K562 (cell line): Measurements from ENCODE around the gene CAPZA1. TPM values are rescaled to one million over a fixed set of nuclear protein-coding genes. Genes with fewer than 3 reads are reported as not detected.

Experiments
- E4F1 ChIP-seq: fragments of 250-450 bp; sonication (Bioruptor Pico); IDR thresholded peaks from 2 replicates; pipeline ENCODE4 v1.5.0; 2021; ENCODE audit warnings: mild to moderate bottlenecking, borderline replicate concordance
- FOXA1 ChIP-seq: fragments of 450-650 bp; IDR thresholded peaks from 2 replicates; pipeline ENCODE4 v1.6.1; 2016; ENCODE audit warnings: mild to moderate bottlenecking, borderline replicate concordance
- FOXA3 ChIP-seq, 2 experiments: fragments of 450-650 bp in 1 of 2; sonication (generic) in 1 of 2; formaldehyde crosslinking; IDR thresholded peaks in 1 of 2; conservative IDR thresholded peaks in 1 of 2; 2 replicates each; pipeline versions ENCODE4 v1.4.0 to v1.8.0; 2020 to 2022; ENCODE audit warnings: mild to moderate bottlenecking in 2 of 2, missing genetic modification reagents in 1 of 2
- ILK ChIP-seq: fragments of 450-650 bp; IDR thresholded peaks from 2 replicates; pipeline ENCODE4 v1.6.1; 2016; ENCODE audit warnings: missing genetic modification characterization, low read depth, mild to moderate bottlenecking, missing compliant biosample characterization, moderate library complexity, borderline replicate concordance
- JUNB ChIP-seq: fragments of 450-650 bp; formaldehyde crosslinking; conservative IDR thresholded peaks from 2 replicates; pipeline ENCODE4 v1.4.0; 2020; ENCODE audit warnings: mild to moderate bottlenecking
- MTA2 ChIP-seq: fragments of 450-650 bp; IDR thresholded peaks from 2 replicates; pipeline ENCODE4 v1.6.1; 2016; ENCODE audit warnings: low read depth
- RBM34 ChIP-seq: fragments of 200-400 bp; formaldehyde crosslinking; IDR thresholded peaks from 2 replicates; pipeline ENCODE4 v1.6.1; 2018; ENCODE audit warnings: low read length, borderline replicate concordance; ENCODE audit not compliant: insufficient read depth
- SP1 ChIP-seq: sonication (generic); formaldehyde crosslinking; IDR thresholded peaks from 2 replicates; pipeline ENCODE4 v1.8.1; 2022; ENCODE audit warnings: mild to moderate bottlenecking, missing genetic modification reagents
- SREBF1 ChIP-seq: fragments of 150-350 bp; IDR thresholded peaks from 2 replicates; pipeline ENCODE4 v1.6.1; 2014; ENCODE audit warnings: antibody characterized with exemption, low read depth, low read length, borderline replicate concordance
- TEAD4 ChIP-seq, 2 experiments: sonication (generic) in 1 of 2; formaldehyde crosslinking in 1 of 2; IDR thresholded peaks; 2 replicates each; pipeline versions ENCODE4 v1.6.1 to v1.8.0; 2012 to 2022; ENCODE audit warnings: borderline replicate concordance in 1 of 2, inconsistent platforms in 1 of 2, low read length in 1 of 2, mild to moderate bottlenecking in 1 of 2, missing genetic modification reagents in 1 of 2
- U2AF1 ChIP-seq: fragments of 200-400 bp; formaldehyde crosslinking; optimal IDR thresholded peaks from 2 replicates; pipeline ENCODE3; 2017; ENCODE audit warnings: mild to moderate bottlenecking, low read depth, low read length, moderate library complexity
- ZBTB34 ChIP-seq: fragments of 250-450 bp; sonication (Bioruptor Pico); IDR thresholded peaks from 2 replicates; pipeline ENCODE4 v1.8.0; 2021; ENCODE audit warnings: mild to moderate bottlenecking, moderate library complexity
- ZEB2 ChIP-seq: fragments of 450-650 bp; IDR thresholded peaks from 2 replicates; pipeline ENCODE4 v1.6.1; 2016
- ZNF165 ChIP-seq: fragments of 250-450 bp; sonication (Bioruptor Pico); IDR thresholded peaks from 2 replicates; pipeline ENCODE4 v1.4.0; 2020; ENCODE audit warnings: borderline replicate concordance
- ZNF41 ChIP-seq: fragments of 250-450 bp; sonication (Bioruptor Pico); conservative IDR thresholded peaks from 2 replicates; pipeline ENCODE4 v1.4.0; 2020; ENCODE audit warnings: mild to moderate bottlenecking
- ZNF57 ChIP-seq: fragments of 450-650 bp; formaldehyde crosslinking; IDR thresholded peaks from 2 replicates; pipeline ENCODE4 v1.4.0; 2020; ENCODE audit warnings: mild to moderate bottlenecking, moderate library complexity
- ZNF766 ChIP-seq: fragments of 200-800 bp; sonication (Bioruptor generic); conservative IDR thresholded peaks from 2 replicates; pipeline ENCODE4 v1.6.1; 2016; ENCODE audit warnings: missing genetic modification characterization, missing compliant biosample characterization
- ZNF79 ChIP-seq: fragments of 250-450 bp; sonication (Bioruptor Pico); IDR thresholded peaks from 2 replicates; pipeline ENCODE4 v1.4.0; 2020; ENCODE audit warnings: low read depth, mild to moderate bottlenecking, moderate library complexity
- polyA plus RNA-seq, 8 experiments: library from polyadenylated mRNA; depleted of rRNA in 4 of 8; stranded (reverse) in 5 of 8; unstranded in 3 of 8; fragments of >200 nt; fragmentation: Nextera tagmentation in 2 of 8; fragmentation: Illumina TruSeq in 1 of 8; extraction: Ambion mirVana in 2 of 8; extraction: Trizol in 1 of 8; gene quantifications; 2 replicates each; pipeline versions ENCODE4 v1.2.1 to v1.2.3, GENCODE V29; 2011 to 2014; ENCODE audit warnings: inconsistent platforms in 1 of 8, missing spikeins in 1 of 8
- total RNA-seq, 7 experiments: library from RNA; depleted of rRNA in 6 of 7; stranded (reverse); fragments of >200 nt in 6 of 7; fragmentation: Illumina TruSeq in 2 of 7; extraction: Trizol in 2 of 7; gene quantifications; 2 replicates each; pipeline versions ENCODE4 v1.2.1 to v1.2.3, GENCODE V29; 2011 to 2021; ENCODE audit warnings: low replicate concordance in 1 of 7
- TF ChIP-seq, protein P1 (sequence below): fragments of 250-450 bp; sonication (Bioruptor Pico); IDR thresholded peaks from 2 replicates; pipeline ENCODE4 v1.9.0; 2021; ENCODE audit warnings: mild to moderate bottlenecking
- TF ChIP-seq, protein P2 (sequence below): fragments of 250-450 bp; sonication (Bioruptor Pico); IDR thresholded peaks from 2 replicates; pipeline ENCODE4 v1.4.0; 2020; ENCODE audit warnings: mild to moderate bottlenecking, moderate library complexity

Gene CAPZA1
- total and polyA plus RNA-seq, 9 of the 15 experiments (the other 6 are each of a cell fraction or from before 2014, with no cell fraction given), result 237 to 1,020 (median 306) TPM

DNA sequence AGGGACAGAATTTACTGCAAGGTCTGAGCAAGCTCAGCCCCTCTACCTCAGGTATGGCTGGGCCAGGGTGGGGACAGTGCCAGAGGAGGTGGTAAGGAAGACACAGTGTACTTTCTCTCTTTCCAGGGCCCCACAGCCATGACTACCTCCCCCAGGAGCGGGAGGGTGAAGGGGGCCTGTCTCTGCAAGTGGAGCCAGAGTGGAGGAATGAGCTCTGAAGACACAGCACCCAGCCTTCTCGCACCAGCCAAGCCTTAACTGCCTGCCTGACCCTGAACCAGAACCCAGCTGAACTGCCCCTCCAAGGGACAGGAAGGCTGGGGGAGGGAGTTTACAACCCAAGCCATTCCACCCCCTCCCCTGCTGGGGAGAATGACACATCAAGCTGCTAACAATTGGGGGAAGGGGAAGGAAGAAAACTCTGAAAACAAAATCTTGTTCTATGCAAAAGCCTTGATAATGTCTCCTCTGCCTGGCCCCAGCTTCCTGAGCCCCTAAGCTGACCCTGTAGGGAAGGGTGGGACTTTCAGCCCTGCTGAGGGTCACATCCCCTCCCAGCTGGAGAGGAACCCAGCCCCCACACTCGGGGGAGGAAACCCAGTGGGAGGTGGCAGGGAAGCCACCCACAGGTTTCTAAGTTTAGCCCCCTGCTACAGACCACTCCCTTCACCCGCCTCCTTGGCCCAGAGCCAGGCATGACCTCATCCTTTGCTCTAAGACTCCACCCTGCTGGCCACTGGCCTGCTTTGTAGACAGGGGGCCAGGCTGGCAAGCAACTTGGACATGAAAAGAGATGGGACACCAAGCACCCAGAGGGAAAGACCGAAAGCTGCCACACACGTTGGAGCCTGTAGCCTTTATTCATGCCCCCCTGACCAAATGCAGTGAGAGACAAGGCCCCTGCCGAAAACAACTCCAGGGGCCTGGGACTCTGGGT is 80.9 kb downstream of the CAPZA1 start (continued):
- TF ChIP-seq FOXA1, result no peak
- TF ChIP-seq ZNF41 (CRISPR knock-in tag), result no peak
- TF ChIP-seq JUNB, result peak; percentile 52
- TF ChIP-seq MTA2, result peak; percentile 48
- no peak for TF ChIP-seq ZNF57 (CRISPR knock-in tag)
- no peak for TF ChIP-seq RBM34
- TF ChIP-seq TEAD4 (IDR thresholded peaks at IDR 0.05; ENCODE audit: low read length), result peak; percentile 93
- TF ChIP-seq TEAD4 (CRISPR knock-in tag; IDR thresholded peaks at IDR 0.05; ENCODE audit: borderline replicate concordance), result no peak
- TF ChIP-seq ZBTB34 (CRISPR knock-in tag), result no peak
- TF ChIP-seq ZEB2, result peak; percentile 81; the same call in 1 of the 2 replicates
- TF ChIP-seq, protein P1, sequence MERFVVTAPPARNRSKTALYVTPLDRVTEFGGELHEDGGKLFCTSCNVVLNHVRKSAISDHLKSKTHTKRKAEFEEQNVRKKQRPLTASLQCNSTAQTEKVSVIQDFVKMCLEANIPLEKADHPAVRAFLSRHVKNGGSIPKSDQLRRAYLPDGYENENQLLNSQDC (CRISPR knock-in tag), result no peak
- TF ChIP-seq, protein P2, sequence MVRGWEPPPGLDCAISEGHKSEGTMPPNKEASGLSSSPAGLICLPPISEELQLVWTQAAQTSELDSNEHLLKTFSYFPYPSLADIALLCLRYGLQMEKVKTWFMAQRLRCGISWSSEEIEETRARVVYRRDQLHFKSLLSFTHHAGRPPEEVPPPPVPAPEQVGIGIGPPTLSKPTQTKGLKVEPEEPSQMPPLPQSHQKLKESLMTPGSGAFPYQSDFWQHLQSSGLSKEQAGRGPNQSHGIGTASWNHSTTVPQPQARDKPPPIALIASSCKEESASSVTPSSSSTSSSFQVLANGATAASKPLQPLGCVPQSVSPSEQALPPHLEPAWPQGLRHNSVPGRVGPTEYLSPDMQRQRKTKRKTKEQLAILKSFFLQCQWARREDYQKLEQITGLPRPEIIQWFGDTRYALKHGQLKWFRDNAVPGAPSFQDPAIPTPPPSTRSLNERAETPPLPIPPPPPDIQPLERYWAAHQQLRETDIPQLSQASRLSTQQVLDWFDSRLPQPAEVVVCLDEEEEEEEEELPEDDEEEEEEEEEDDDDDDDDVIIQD (CRISPR knock-in tag), result no peak
- TF ChIP-seq FOXA3 (CRISPR knock-in tag; conservative IDR thresholded peaks at IDR 0.05 in 1 of 2, IDR thresholded peaks at IDR 0.05 in 1 of 2), result peak in 1 of 2 experiments; percentile 62; a peak in 1 of 4 replicates
- TF ChIP-seq SP1 (CRISPR knock-in tag), result peak; percentile 91
- TF ChIP-seq ZNF165 (CRISPR knock-in tag), result peak; percentile 50; the same call in 1 of the 2 replicates
- TF ChIP-seq ILK (tag), result no peak
- no peak for TF ChIP-seq ZNF79
- TF ChIP-seq ZNF766 (CRISPR knock-in tag), result 0 out of 2 replicates have a peak, but pooled peaks have one; percentile 15
- no peak for TF ChIP-seq U2AF1
- TF ChIP-seq SREBF1, result no peak
- no peak for TF ChIP-seq E4F1 (CRISPR knock-in tag)
